Middle frontal gyrus (tissue), 1 donor: ENCODE measurements around the gene P2RY2.
"Not testable (repeated sequence)": the region's sequence is repeated elsewhere in the genome, so short reads cannot be mapped to it uniquely, and the experiment has no call there.

Source experiments
- DNase-seq: peaks from one replicate; pipeline ENCODE4 v3.0.0-alpha.2; 2015; ENCODE audit warnings: low spot score; ENCODE audit errors: extremely low spot score

Gene P2RY2

GRCh38 chr11:73265853-73266645 is 48.0 kb downstream of the P2RY2 start:
- no peak for DNase-seq

GRCh38 chr11:73266646-73267020 is 48.6 kb downstream of the P2RY2 start:
- DNase-seq = no peak

- no peak for DNase-seq
Observed at GRCh38 chr11:73267122-73267846, 49.2 kb downstream of the P2RY2 start.

- no peak for DNase-seq
Observed at GRCh38 chr11:73267906-73268540, 49.9 kb downstream of the P2RY2 start.

- no peak for DNase-seq
Observed at GRCh38 chr11:73268671-73269271, 50.7 kb downstream of the P2RY2 start.

- no peak for DNase-seq
Observed at GRCh38 chr11:73269459-73270015, 51.5 kb downstream of the P2RY2 start.

GRCh38 chr11:73270016-73270854 is 52.2 kb downstream of the P2RY2 start:
- no peak for DNase-seq

GRCh38 chr11:73270855-73271477 is 52.9 kb downstream of the P2RY2 start:
- no peak for DNase-seq

GRCh38 chr11:73271478-73271865 is 53.4 kb downstream of the P2RY2 start:
- not testable (repeated sequence) for DNase-seq

GRCh38 chr11:73271936-73272679 is 54.0 kb downstream of the P2RY2 start, which contains the start of gene P2RY6:
TSS of gene P2RY6 (plus strand) at chr11:73272338. CDS start at chr11:73296519, 24,181 bp downstream.
- no peak for DNase-seq

- no peak for DNase-seq
Observed at GRCh38 chr11:73272680-73273038, 54.6 kb downstream of the P2RY2 start.

GRCh38 chr11:73273222-73273895 is 55.3 kb downstream of the P2RY2 start:
- no peak for DNase-seq

GRCh38 chr11:73274191-73274590 is 56.1 kb downstream of the P2RY2 start:
- DNase-seq = not testable (repeated sequence)

GRCh38 chr11:73274722-73275380 is 56.8 kb downstream of the P2RY2 start:
- DNase-seq = no peak

- no peak for DNase-seq
Observed at GRCh38 chr11:73275381-73275750, 57.3 kb downstream of the P2RY2 start.

GRCh38 chr11:73277467-73277866 is 59.4 kb downstream of the P2RY2 start:
- no peak for DNase-seq

GRCh38 chr11:73280626-73281025 is 62.5 kb downstream of the P2RY2 start:
- DNase-seq = no peak

GRCh38 chr11:73281201-73281741 is 63.2 kb downstream of the P2RY2 start:
- DNase-seq = no peak
